ENCODE data around the gene CNBP.

The CNBP gene

GRCh38 chr3:129218742-129219141 is 35.0 kb upstream of the CNBP start:
- no peak overlapping the region for H2BK120ac ChIP-seq (ENCODE audit: low read depth, low read length)
- H4K8ac ChIP-seq (ENCODE audit: low read depth, low read length), result no peak overlapping the region
- H2BK5ac ChIP-seq (ENCODE audit: low read length), result no peak overlapping the region
- no peak overlapping the region for H2BK15ac ChIP-seq (ENCODE audit: low read length)
- no CpG with 5 or more reads among the region's 2 CpGs for WGBS, 2 donors (ENCODE audit: extremely low coverage in 2 of 2, insufficient read length in 2 of 2, insufficient replicate concordance in 1 of 2)
- no peak overlapping the region for H2BK12ac ChIP-seq (ENCODE audit: low read length)
- H3K4me1 ChIP-seq (ENCODE audit: control insufficient read depth in 2 of 2, insufficient read depth in 1 of 2, low read depth in 1 of 2, low read length in 2 of 2), result no peaks in the 10 kb centered on the region
- H3K36me3 ChIP-seq (replicated peaks in 1 of 2; ENCODE audit: control insufficient read depth in 2 of 2, insufficient read depth in 2 of 2, low read length in 2 of 2), result no peaks in the 10 kb centered on the region
- H3K27ac ChIP-seq (replicated peaks; ENCODE audit: low read length), result no peak overlapping the region
- no peak overlapping the region for H3K9ac ChIP-seq (ENCODE audit: low read depth, low read length, poor library complexity)
- H3K4me2 ChIP-seq (ENCODE audit: insufficient read depth, low read length, poor library complexity, severe bottlenecking), result no peak overlapping the region
- H3K23ac ChIP-seq (ENCODE audit: low read depth, low read length, poor library complexity), result no peak overlapping the region
- no peaks in the 10 kb centered on the region for H3K27me3 ChIP-seq (ENCODE audit: control insufficient read depth in 3 of 3, insufficient read depth in 3 of 3, low read depth in 1 of 3, low read length in 3 of 3)
- no peak overlapping the region for H3K4ac ChIP-seq (ENCODE audit: low read length)
- no peak for DNase-seq (ENCODE audit: low spot score)
- H3K79me1 ChIP-seq (ENCODE audit: low read depth, low read length), result peaks cover 1% of the 10 kb centered on the region
- no peak overlapping the region for H3K18ac ChIP-seq (ENCODE audit: low read length)
- H3K14ac ChIP-seq (ENCODE audit: low read length), result no peak overlapping the region
- no peak overlapping the region for H3K4me3 ChIP-seq (ENCODE audit: low read length in 2 of 2)
- no peak overlapping the region for H2AK5ac ChIP-seq (ENCODE audit: low read depth, low read length)
- H2AFZ ChIP-seq (ENCODE audit: low read length), result no peak overlapping the region
- no peak overlapping the region for H4K91ac ChIP-seq (ENCODE audit: low read depth, low read length, poor library complexity)
- no peaks in the 10 kb centered on the region for H3K9me3 ChIP-seq (replicated peaks in 1 of 2; ENCODE audit: control insufficient read depth in 2 of 2, insufficient read depth in 1 of 2, low read depth in 1 of 2, low read length in 2 of 2)

GRCh38 chr3:129213238-129213637 is 29.5 kb upstream of the CNBP start:
- Histone ChIP-seq H2AK5ac (ENCODE audit: low read depth, low read length) (no peak overlapping the region), H2BK12ac (ENCODE audit: low read length) (no peak overlapping the region), H3K18ac (ENCODE audit: low read length) (no peak overlapping the region), H3K14ac (ENCODE audit: low read length) (no peak overlapping the region), H2BK15ac (ENCODE audit: low read length) (no peak overlapping the region), H3K36me3 (replicated peaks in 1 of 2; ENCODE audit: control insufficient read depth in 2 of 2, insufficient read depth in 2 of 2, low read length in 2 of 2) (no peaks in the 10 kb centered on the region), H3K4me3 (ENCODE audit: low read length in 2 of 2) (no peak overlapping the region), H3K4ac (ENCODE audit: low read length) (no peak overlapping the region), H3K4me2 (ENCODE audit: insufficient read depth, low read length, poor library complexity, severe bottlenecking) (no peak overlapping the region), H4K8ac (ENCODE audit: low read depth, low read length) (no peak overlapping the region), H2BK120ac (ENCODE audit: low read depth, low read length) (no peak overlapping the region), H3K23ac (ENCODE audit: low read depth, low read length, poor library complexity) (no peak overlapping the region), H3K9ac (ENCODE audit: low read depth, low read length, poor library complexity) (no peak overlapping the region), H2AFZ (ENCODE audit: low read length) (no peak overlapping the region), H4K91ac (ENCODE audit: low read depth, low read length, poor library complexity) (no peak overlapping the region), H3K27ac (replicated peaks; ENCODE audit: low read length) (no peak overlapping the region), H3K79me1 (ENCODE audit: low read depth, low read length) (peaks cover 1% of the 10 kb centered on the region), H2BK5ac (ENCODE audit: low read length) (no peak overlapping the region), H3K27me3 (ENCODE audit: control insufficient read depth in 3 of 3, insufficient read depth in 3 of 3, low read depth in 1 of 3, low read length in 3 of 3) (no peaks in the 10 kb centered on the region), H3K9me3 (replicated peaks in 1 of 2; ENCODE audit: control insufficient read depth in 2 of 2, insufficient read depth in 1 of 2, low read depth in 1 of 2, low read length in 2 of 2) (no peaks in the 10 kb centered on the region), H3K4me1 (ENCODE audit: control insufficient read depth in 2 of 2, insufficient read depth in 1 of 2, low read depth in 1 of 2, low read length in 2 of 2) (no peaks in the 10 kb centered on the region)
- no CpG with 5 or more reads among the region's 5 CpGs for WGBS, 2 donors (ENCODE audit: extremely low coverage in 2 of 2, insufficient read length in 2 of 2, insufficient replicate concordance in 1 of 2)
- DNase-seq (ENCODE audit: low spot score), result no peak

- DNase-seq (ENCODE audit: low spot score), result no peak
- Histone ChIP-seq H3K4ac (ENCODE audit: low read length) (no peak overlapping the region), H2BK120ac (ENCODE audit: low read depth, low read length) (no peak overlapping the region), H3K4me3 (ENCODE audit: low read length in 2 of 2) (no peak overlapping the region), H2AFZ (ENCODE audit: low read length) (peak overlapping the region; percentile 79), H2BK15ac (ENCODE audit: low read length) (no peak overlapping the region), H3K27me3 (ENCODE audit: control insufficient read depth in 3 of 3, insufficient read depth in 3 of 3, low read depth in 1 of 3, low read length in 3 of 3) (no peaks in the 10 kb centered on the region), H2AK5ac (ENCODE audit: low read depth, low read length) (no peak overlapping the region), H3K27ac (replicated peaks; ENCODE audit: low read length) (no peak overlapping the region), H2BK12ac (ENCODE audit: low read length) (no peak overlapping the region), H4K8ac (ENCODE audit: low read depth, low read length) (no peak overlapping the region), H2BK5ac (ENCODE audit: low read length) (no peak overlapping the region), H3K18ac (ENCODE audit: low read length) (no peak overlapping the region), H3K9ac (ENCODE audit: low read depth, low read length, poor library complexity) (no peak overlapping the region), H3K23ac (ENCODE audit: low read depth, low read length, poor library complexity) (no peak overlapping the region), H3K36me3 (replicated peaks in 1 of 2; ENCODE audit: control insufficient read depth in 2 of 2, insufficient read depth in 2 of 2, low read length in 2 of 2) (no peaks in the 10 kb centered on the region), H3K4me1 (ENCODE audit: control insufficient read depth in 2 of 2, insufficient read depth in 1 of 2, low read depth in 1 of 2, low read length in 2 of 2) (no peaks in the 10 kb centered on the region), H4K91ac (ENCODE audit: low read depth, low read length, poor library complexity) (no peak overlapping the region), H3K4me2 (ENCODE audit: insufficient read depth, low read length, poor library complexity, severe bottlenecking) (no peak overlapping the region), H3K9me3 (replicated peaks in 1 of 2; ENCODE audit: control insufficient read depth in 2 of 2, insufficient read depth in 1 of 2, low read depth in 1 of 2, low read length in 2 of 2) (no peaks in the 10 kb centered on the region), H3K14ac (ENCODE audit: low read length) (no peak overlapping the region), H3K79me1 (ENCODE audit: low read depth, low read length) (peaks cover 1% of the 10 kb centered on the region)
- no CpG with 5 or more reads among the region's 6 CpGs for WGBS, 2 donors (ENCODE audit: extremely low coverage in 2 of 2, insufficient read length in 2 of 2, insufficient replicate concordance in 1 of 2)
These were observed 28.1 kb upstream of the CNBP start for GRCh38 chr3:129211772-129212171.

GRCh38 chr3:129211345-129211744 is 27.6 kb upstream of the CNBP start:
- H2BK12ac ChIP-seq (ENCODE audit: low read length), result no peak overlapping the region
- H3K23ac ChIP-seq (ENCODE audit: low read depth, low read length, poor library complexity), result no peak overlapping the region
- no peak overlapping the region for H3K27ac ChIP-seq (replicated peaks; ENCODE audit: low read length)
- H3K4me1 ChIP-seq (ENCODE audit: control insufficient read depth in 2 of 2, insufficient read depth in 1 of 2, low read depth in 1 of 2, low read length in 2 of 2), result no peaks in the 10 kb centered on the region
- no peaks in the 10 kb centered on the region for H3K9me3 ChIP-seq (replicated peaks in 1 of 2; ENCODE audit: control insufficient read depth in 2 of 2, insufficient read depth in 1 of 2, low read depth in 1 of 2, low read length in 2 of 2)
- no peak overlapping the region for H2BK5ac ChIP-seq (ENCODE audit: low read length)
- DNase-seq (ENCODE audit: low spot score), result no peak
- H3K79me1 ChIP-seq (ENCODE audit: low read depth, low read length), result peaks cover 1% of the 10 kb centered on the region
- no CpG with 5 or more reads among the region's 1 CpG for WGBS, 2 donors (ENCODE audit: extremely low coverage in 2 of 2, insufficient read length in 2 of 2, insufficient replicate concordance in 1 of 2)
- H2BK120ac ChIP-seq (ENCODE audit: low read depth, low read length), result no peak overlapping the region
- no peak overlapping the region for H4K91ac ChIP-seq (ENCODE audit: low read depth, low read length, poor library complexity)
- H3K36me3 ChIP-seq (replicated peaks in 1 of 2; ENCODE audit: control insufficient read depth in 2 of 2, insufficient read depth in 2 of 2, low read length in 2 of 2), result no peaks in the 10 kb centered on the region
- H3K9ac ChIP-seq (ENCODE audit: low read depth, low read length, poor library complexity), result no peak overlapping the region
- no peak overlapping the region for H3K14ac ChIP-seq (ENCODE audit: low read length)
- no peak overlapping the region for H3K4me2 ChIP-seq (ENCODE audit: insufficient read depth, low read length, poor library complexity, severe bottlenecking)
- no peak overlapping the region for H3K4ac ChIP-seq (ENCODE audit: low read length)
- no peak overlapping the region for H3K18ac ChIP-seq (ENCODE audit: low read length)
- H3K4me3 ChIP-seq (ENCODE audit: low read length in 2 of 2), result no peak overlapping the region
- no peak overlapping the region for H2AK5ac ChIP-seq (ENCODE audit: low read depth, low read length)
- H2BK15ac ChIP-seq (ENCODE audit: low read length), result no peak overlapping the region
- H3K27me3 ChIP-seq (ENCODE audit: control insufficient read depth in 3 of 3, insufficient read depth in 3 of 3, low read depth in 1 of 3, low read length in 3 of 3), result no peaks in the 10 kb centered on the region
- peak overlapping the region; percentile 79 for H2AFZ ChIP-seq (ENCODE audit: low read length)
- H4K8ac ChIP-seq (ENCODE audit: low read depth, low read length), result no peak overlapping the region

Data from neuronal stem cell (in vitro differentiated cells).